ENCODE data around the gene ETHE1. TPM values are rescaled to one million over a fixed set of nuclear protein-coding genes. Genes with fewer than 3 reads are reported as not detected.
A peak's percentile ranks its signal among the peaks of the same experiment; 100 is the strongest.

Gene ETHE1
- total RNA-seq, 1 donor, result 52.1 TPM

DNA sequence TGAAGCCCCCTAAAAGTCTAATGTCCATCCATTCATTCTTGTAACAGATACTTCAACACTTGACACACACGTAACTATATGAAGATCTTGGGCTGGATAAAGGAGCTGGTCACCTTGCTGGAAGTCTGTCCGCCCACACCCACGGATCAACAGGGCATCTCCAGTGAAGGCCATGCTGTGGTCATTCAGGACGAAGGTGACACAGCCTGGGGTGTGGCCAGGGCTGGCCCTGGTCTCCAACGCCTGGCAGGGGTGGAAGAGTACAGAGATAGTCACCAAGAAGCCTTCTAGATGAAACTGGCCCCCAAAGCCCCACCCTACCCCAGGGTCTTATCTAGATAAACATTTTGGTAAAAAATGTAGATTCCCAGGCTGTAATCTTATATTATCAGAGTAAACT, 15.7 kb downstream of the ETHE1 start:
- Histone ChIP-seq H2AFZ (ENCODE audit: low read length) (no peak overlapping the region), H3K36me3 (ENCODE audit: insufficient read depth, low read length) (peaks cover 26% of the 10 kb centered on the region), H4K20me1 (ENCODE audit: insufficient read depth, low read length) (no peaks in the 10 kb centered on the region), H3K27me3 (ENCODE audit: insufficient read depth, low read length) (no peaks in the 10 kb centered on the region), H3K79me2 (ENCODE audit: insufficient read depth, low read length) (no peaks in the 10 kb centered on the region), H3K4me1 (ENCODE audit: insufficient read depth, low read length) (no peaks in the 10 kb centered on the region), H3K27ac (ENCODE audit: low read depth, low read length) (no peak overlapping the region), H3K4me3 (ENCODE audit: insufficient read depth, low read length) (no peak overlapping the region), H3K4me2 (ENCODE audit: insufficient read depth, low read length) (no peak overlapping the region), H3K9me3 (ENCODE audit: low read depth, low read length) (no peaks in the 10 kb centered on the region)
- TF ChIP-seq, protein P1, sequence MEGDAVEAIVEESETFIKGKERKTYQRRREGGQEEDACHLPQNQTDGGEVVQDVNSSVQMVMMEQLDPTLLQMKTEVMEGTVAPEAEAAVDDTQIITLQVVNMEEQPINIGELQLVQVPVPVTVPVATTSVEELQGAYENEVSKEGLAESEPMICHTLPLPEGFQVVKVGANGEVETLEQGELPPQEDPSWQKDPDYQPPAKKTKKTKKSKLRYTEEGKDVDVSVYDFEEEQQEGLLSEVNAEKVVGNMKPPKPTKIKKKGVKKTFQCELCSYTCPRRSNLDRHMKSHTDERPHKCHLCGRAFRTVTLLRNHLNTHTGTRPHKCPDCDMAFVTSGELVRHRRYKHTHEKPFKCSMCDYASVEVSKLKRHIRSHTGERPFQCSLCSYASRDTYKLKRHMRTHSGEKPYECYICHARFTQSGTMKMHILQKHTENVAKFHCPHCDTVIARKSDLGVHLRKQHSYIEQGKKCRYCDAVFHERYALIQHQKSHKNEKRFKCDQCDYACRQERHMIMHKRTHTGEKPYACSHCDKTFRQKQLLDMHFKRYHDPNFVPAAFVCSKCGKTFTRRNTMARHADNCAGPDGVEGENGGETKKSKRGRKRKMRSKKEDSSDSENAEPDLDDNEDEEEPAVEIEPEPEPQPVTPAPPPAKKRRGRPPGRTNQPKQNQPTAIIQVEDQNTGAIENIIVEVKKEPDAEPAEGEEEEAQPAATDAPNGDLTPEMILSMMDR (IDR thresholded peaks at IDR 0.05; ENCODE audit: extremely low read depth, low read depth, low read length), result no peak
- no peak for DNase-seq (ENCODE audit: insufficient read length, low spot score, missing footprints)

DNA sequence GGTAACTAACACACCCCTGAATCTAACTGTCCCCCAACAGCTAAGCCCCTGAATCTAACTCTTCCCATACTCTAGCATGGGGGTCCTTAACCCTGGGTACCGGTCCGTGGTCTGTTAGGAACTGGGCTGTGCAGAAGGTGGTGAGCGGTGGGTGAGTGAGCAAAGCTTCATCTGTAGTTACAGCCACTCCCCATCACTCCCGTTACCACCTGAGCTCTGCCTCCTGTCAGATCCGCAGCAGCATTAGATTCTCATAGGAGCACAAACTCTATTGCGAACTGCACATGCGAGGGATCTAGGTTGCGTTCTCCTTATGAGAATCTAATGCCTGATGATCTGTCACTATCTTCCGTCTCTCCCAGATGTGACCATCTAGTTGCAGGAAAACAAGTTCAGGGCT, 16.3 kb downstream of the ETHE1 start:
- Histone ChIP-seq H3K9me3 (ENCODE audit: low read depth, low read length) (no peaks in the 10 kb centered on the region), H3K79me2 (ENCODE audit: insufficient read depth, low read length) (no peaks in the 10 kb centered on the region), H4K20me1 (ENCODE audit: insufficient read depth, low read length) (no peaks in the 10 kb centered on the region), H3K4me3 (ENCODE audit: insufficient read depth, low read length) (no peak overlapping the region), H3K27ac (ENCODE audit: low read depth, low read length) (no peak overlapping the region), H3K4me1 (ENCODE audit: insufficient read depth, low read length) (no peaks in the 10 kb centered on the region), H3K4me2 (ENCODE audit: insufficient read depth, low read length) (no peak overlapping the region), H2AFZ (ENCODE audit: low read length) (no peak overlapping the region), H3K36me3 (ENCODE audit: insufficient read depth, low read length) (peaks cover 26% of the 10 kb centered on the region), H3K27me3 (ENCODE audit: insufficient read depth, low read length) (no peaks in the 10 kb centered on the region)
- DNase-seq (ENCODE audit: insufficient read length, low spot score, missing footprints), result no peak
- TF ChIP-seq, protein P1 (IDR thresholded peaks at IDR 0.05; ENCODE audit: extremely low read depth, low read depth, low read length), result no peak

DNA sequence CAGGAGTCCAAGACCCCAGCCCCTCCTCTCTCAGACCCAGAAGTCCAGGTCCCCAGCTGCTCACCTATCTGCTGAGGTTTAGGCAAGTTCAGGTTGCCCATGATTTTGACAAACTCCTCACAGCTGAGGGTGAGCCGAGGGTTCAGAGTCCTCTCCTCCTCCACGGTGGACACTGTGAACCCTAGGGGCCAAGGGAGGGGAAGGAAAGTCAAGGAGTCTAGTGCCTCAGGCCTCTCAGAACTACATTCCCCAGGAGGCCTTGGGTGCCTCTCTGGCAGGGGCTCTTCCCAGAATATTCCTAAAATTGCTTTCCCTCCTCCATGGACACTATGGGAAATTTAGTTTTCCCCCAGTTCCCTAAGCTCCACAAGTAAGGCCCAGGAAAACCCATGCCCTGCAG, 19.1 kb downstream of the ETHE1 start:
- H3K79me2 ChIP-seq (ENCODE audit: insufficient read depth, low read length), result no peaks in the 10 kb centered on the region
- peaks cover 7% of the 10 kb centered on the region for H3K4me1 ChIP-seq (ENCODE audit: insufficient read depth, low read length)
- H3K27me3 ChIP-seq (ENCODE audit: insufficient read depth, low read length), result no peaks in the 10 kb centered on the region
- H2AFZ ChIP-seq (ENCODE audit: low read length), result no peak overlapping the region
- no peak overlapping the region for H3K4me2 ChIP-seq (ENCODE audit: insufficient read depth, low read length)
- H4K20me1 ChIP-seq (ENCODE audit: insufficient read depth, low read length), result no peaks in the 10 kb centered on the region
- DNase-seq (ENCODE audit: insufficient read length, low spot score, missing footprints), result peak; percentile 38
- TF ChIP-seq, protein P1 (IDR thresholded peaks at IDR 0.05; ENCODE audit: extremely low read depth, low read depth, low read length), result no peak
- H3K27ac ChIP-seq (ENCODE audit: low read depth, low read length), result no peak overlapping the region
- no peaks in the 10 kb centered on the region for H3K9me3 ChIP-seq (ENCODE audit: low read depth, low read length)
- peaks cover 26% of the 10 kb centered on the region for H3K36me3 ChIP-seq (ENCODE audit: insufficient read depth, low read length)
- no peak overlapping the region for H3K4me3 ChIP-seq (ENCODE audit: insufficient read depth, low read length)

DNA sequence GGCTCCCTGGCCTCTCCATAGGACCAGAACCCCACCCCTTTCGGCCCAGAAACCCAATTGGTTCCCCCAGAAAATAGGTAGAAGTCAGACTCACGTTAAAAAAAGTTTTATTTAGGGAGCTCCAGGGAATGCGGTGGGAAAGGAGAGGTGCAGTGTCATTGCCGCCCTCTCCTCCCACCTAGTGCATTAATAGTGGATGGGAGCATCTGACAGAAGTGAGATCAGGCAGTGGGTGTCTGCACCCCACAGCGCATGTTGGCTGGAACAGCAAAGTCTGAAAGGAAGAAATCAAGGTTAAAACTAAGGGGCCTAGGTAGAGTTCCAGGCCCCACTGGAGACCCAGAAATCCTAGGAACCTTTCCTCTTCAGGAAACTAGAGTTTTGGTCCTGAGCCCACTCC, 20.4 kb downstream of the ETHE1 start:
- no peak overlapping the region for H3K27ac ChIP-seq (ENCODE audit: low read depth, low read length)
- no peaks in the 10 kb centered on the region for H4K20me1 ChIP-seq (ENCODE audit: insufficient read depth, low read length)
- no peak overlapping the region for H2AFZ ChIP-seq (ENCODE audit: low read length)
- H3K4me2 ChIP-seq (ENCODE audit: insufficient read depth, low read length), result no peak overlapping the region
- peaks cover 16% of the 10 kb centered on the region for H3K4me1 ChIP-seq (ENCODE audit: insufficient read depth, low read length)
- peaks cover 26% of the 10 kb centered on the region for H3K36me3 ChIP-seq (ENCODE audit: insufficient read depth, low read length)
- no peaks in the 10 kb centered on the region for H3K27me3 ChIP-seq (ENCODE audit: insufficient read depth, low read length)
- no peaks in the 10 kb centered on the region for H3K79me2 ChIP-seq (ENCODE audit: insufficient read depth, low read length)
- no peaks in the 10 kb centered on the region for H3K9me3 ChIP-seq (ENCODE audit: low read depth, low read length)
- peak; percentile 29 for DNase-seq (ENCODE audit: insufficient read length, low spot score, missing footprints)
- no peak overlapping the region for H3K4me3 ChIP-seq (ENCODE audit: insufficient read depth, low read length)
- TF ChIP-seq, protein P1 (IDR thresholded peaks at IDR 0.05; ENCODE audit: extremely low read depth, low read depth, low read length), result no peak

Data from osteoblast (primary cell).